ENCODE measurements around the gene CD3G. TPM values are rescaled to one million over a fixed set of nuclear protein-coding genes. Genes with fewer than 3 reads are reported as not detected.
"Not testable (repeated sequence)": the region's sequence is repeated elsewhere in the genome, so short reads cannot be mapped to it uniquely, and the experiment has no call there.

The CD3G gene
- polyA plus RNA-seq, 3 donors, result 0.84 to 1.9 TPM; not detected in 1

DNA sequence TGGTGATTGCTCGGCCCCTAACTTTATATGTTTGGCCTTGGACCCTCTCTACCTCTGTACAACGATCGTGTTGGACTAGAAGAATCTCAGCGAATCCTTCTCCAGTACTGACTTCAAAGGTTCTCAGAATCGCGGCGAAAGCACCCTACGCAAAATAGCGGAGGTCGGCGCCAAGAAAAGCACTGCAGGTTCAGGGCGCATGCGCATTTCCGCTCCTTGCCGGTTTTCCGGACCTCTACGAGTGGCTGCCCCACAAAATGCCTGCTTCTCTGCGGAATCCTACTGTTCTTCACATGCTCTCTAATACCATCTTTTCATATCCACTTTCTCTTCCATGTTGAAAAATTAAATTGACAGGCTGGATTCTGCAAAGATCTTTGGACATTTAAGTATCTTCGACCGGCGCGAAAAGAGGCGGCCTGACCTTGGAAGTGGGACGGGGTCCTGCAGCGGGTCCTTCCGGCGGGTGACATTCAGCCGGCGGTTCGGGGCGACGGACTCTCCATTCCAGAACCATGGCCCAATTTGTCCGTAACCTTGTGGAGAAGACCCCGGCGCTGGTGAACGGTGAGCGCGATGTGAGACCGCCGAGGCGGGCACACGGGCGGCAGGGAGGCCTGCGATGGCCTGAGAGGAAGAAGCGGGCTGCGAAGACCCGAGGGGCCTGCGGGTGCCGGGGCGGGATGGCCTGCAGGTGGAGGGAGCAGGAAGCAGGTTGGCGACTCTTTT is 57.2 kb downstream of the CD3G start, which contains the start of gene ATP5MG:
TSS of gene ATP5MG (plus strand) at position 456 of the 729 bp plus-strand sequence. CDS start at position 516, 60 bp downstream.
- peaks cover 30% of the 10 kb centered on the region for H3K4me1 Mint-ChIP-seq
- 0% methylated on average over 51 of the region's 51 CpGs for WGBS (ENCODE audit: insufficient coverage)
- no peaks in the 10 kb centered on the region for H3K9me3 Mint-ChIP-seq
- peaks cover 49% of the 10 kb centered on the region for H4K20me1 ChIP-seq (ENCODE audit: insufficient read depth, low read length)
- TF ChIP-seq, protein P1, sequence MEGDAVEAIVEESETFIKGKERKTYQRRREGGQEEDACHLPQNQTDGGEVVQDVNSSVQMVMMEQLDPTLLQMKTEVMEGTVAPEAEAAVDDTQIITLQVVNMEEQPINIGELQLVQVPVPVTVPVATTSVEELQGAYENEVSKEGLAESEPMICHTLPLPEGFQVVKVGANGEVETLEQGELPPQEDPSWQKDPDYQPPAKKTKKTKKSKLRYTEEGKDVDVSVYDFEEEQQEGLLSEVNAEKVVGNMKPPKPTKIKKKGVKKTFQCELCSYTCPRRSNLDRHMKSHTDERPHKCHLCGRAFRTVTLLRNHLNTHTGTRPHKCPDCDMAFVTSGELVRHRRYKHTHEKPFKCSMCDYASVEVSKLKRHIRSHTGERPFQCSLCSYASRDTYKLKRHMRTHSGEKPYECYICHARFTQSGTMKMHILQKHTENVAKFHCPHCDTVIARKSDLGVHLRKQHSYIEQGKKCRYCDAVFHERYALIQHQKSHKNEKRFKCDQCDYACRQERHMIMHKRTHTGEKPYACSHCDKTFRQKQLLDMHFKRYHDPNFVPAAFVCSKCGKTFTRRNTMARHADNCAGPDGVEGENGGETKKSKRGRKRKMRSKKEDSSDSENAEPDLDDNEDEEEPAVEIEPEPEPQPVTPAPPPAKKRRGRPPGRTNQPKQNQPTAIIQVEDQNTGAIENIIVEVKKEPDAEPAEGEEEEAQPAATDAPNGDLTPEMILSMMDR (IDR thresholded peaks at IDR 0.05), result no peak
- peak within 1 kb of the TSS; percentile 85 for H3K9ac ChIP-seq (ENCODE audit: insufficient read depth, low read length, poor library complexity, severe bottlenecking)
- peak within 1 kb of the TSS; percentile 99 for H2AFZ ChIP-seq (ENCODE audit: insufficient read depth, low read depth, low read length, poor library complexity, severe bottlenecking)
- H3K27me3 ChIP-seq (ENCODE audit: control insufficient read depth in 2 of 2, insufficient read depth in 2 of 2, low read length in 2 of 2), result no peaks in the 10 kb centered on the region
- H3K4me1 ChIP-seq (ENCODE audit: control insufficient read depth in 1 of 2, insufficient read depth in 2 of 2, low read length in 2 of 2), result peaks cover 22 to 25% of the 10 kb centered on the region in 2 donors
- peaks cover 51% of the 10 kb centered on the region for H3K79me2 ChIP-seq (ENCODE audit: insufficient read depth, low read length)
- peak within 1 kb of the TSS; percentile 97 to 100 (median 99) for H3K27ac Mint-ChIP-seq
- DNase-seq, result peak; percentile 79 to 91 (median 83)
- peak within 1 kb of the TSS; percentile 97 for H3K4me2 ChIP-seq (replicated peaks; ENCODE audit: extremely low read depth, low read length, poor library complexity, severe bottlenecking)
- peak within 1 kb of the TSS; percentile 39 to 90 for H3K27ac ChIP-seq (ENCODE audit: low read depth in 1 of 2, low read length in 2 of 2)
- peak within 1 kb of the TSS; percentile 80 to 98 (median 82) for H3K4me3 ChIP-seq (replicated peaks in 1 of 3; ENCODE audit: low read depth in 2 of 3, low read length in 3 of 3)
- H3K4me3 Mint-ChIP-seq, result peak within 1 kb of the TSS; percentile 95 to 98
- peaks cover 26 to 56% of the 10 kb centered on the region in 2 donors for H3K36me3 ChIP-seq (replicated peaks in 1 of 2; ENCODE audit: control insufficient read depth in 1 of 2, insufficient read depth in 2 of 2, low read length in 2 of 2)
- no peaks in the 10 kb centered on the region for H3K9me3 ChIP-seq (replicated peaks in 1 of 2; ENCODE audit: control insufficient read depth in 1 of 2, insufficient read depth in 1 of 2, low read length in 2 of 2)
- H3K27me3 Mint-ChIP-seq (ENCODE audit: low read depth in 3 of 3), result no peaks in the 10 kb centered on the region
- peaks cover 18 to 26% of the 10 kb centered on the region in 2 donors for H3K36me3 Mint-ChIP-seq
- intact Hi-C loops (cut with micrococcal nuclease), result loop anchor here (2.0 to 5.0 kb wide), 2 partner anchors 35 to 36 kb away; partner anchors contain the start of gene KMT2A (in 2 of the 2)

GRCh38 chr11:118401880-118402590 is 57.9 kb downstream of the CD3G start:
- Mint-ChIP-seq H3K4me3 (peak overlapping the region; percentile 95 to 98), H3K27me3 (ENCODE audit: low read depth in 3 of 3) (no peaks in the 10 kb centered on the region), H3K27ac (peak overlapping the region; percentile 97 to 100 (median 99)), H3K9me3 (no peaks in the 10 kb centered on the region), H3K36me3 (peaks cover 20 to 26% of the 10 kb centered on the region in 2 donors), H3K4me1 (peaks cover 30% of the 10 kb centered on the region)
- Histone ChIP-seq H3K9ac (ENCODE audit: insufficient read depth, low read length, poor library complexity, severe bottlenecking) (peak overlapping the region; percentile 85), H3K27ac (ENCODE audit: low read depth in 1 of 2, low read length in 2 of 2) (peak overlapping the region; percentile 39 to 90), H4K20me1 (ENCODE audit: insufficient read depth, low read length) (peaks cover 56% of the 10 kb centered on the region), H3K9me3 (replicated peaks in 1 of 2; ENCODE audit: control insufficient read depth in 1 of 2, insufficient read depth in 1 of 2, low read length in 2 of 2) (no peaks in the 10 kb centered on the region), H3K27me3 (ENCODE audit: control insufficient read depth in 2 of 2, insufficient read depth in 2 of 2, low read length in 2 of 2) (no peaks in the 10 kb centered on the region), H3K36me3 (replicated peaks in 1 of 2; ENCODE audit: control insufficient read depth in 1 of 2, insufficient read depth in 2 of 2, low read length in 2 of 2) (peaks cover 27 to 56% of the 10 kb centered on the region in 2 donors), H3K79me2 (ENCODE audit: insufficient read depth, low read length) (peaks cover 58% of the 10 kb centered on the region), H3K4me1 (ENCODE audit: control insufficient read depth in 1 of 2, insufficient read depth in 2 of 2, low read length in 2 of 2) (peaks cover 22 to 25% of the 10 kb centered on the region in 2 donors), H3K4me3 (replicated peaks in 1 of 3; ENCODE audit: low read depth in 2 of 3, low read length in 3 of 3) (peak overlapping the region; percentile 80 to 98 (median 82)), H2AFZ (ENCODE audit: insufficient read depth, low read depth, low read length, poor library complexity, severe bottlenecking) (peak overlapping the region; percentile 99), H3K4me2 (replicated peaks; ENCODE audit: extremely low read depth, low read length, poor library complexity, severe bottlenecking) (peak overlapping the region; percentile 97)
- DNase-seq, result peak in 2 of 3 donors; percentile 18 to 33
- intact Hi-C loops (cut with micrococcal nuclease), result loop anchor here (2.0 to 5.0 kb wide), 2 partner anchors 35 kb away; partner anchors contain the start of gene KMT2A (in 2 of the 2)
- 0% methylated on average over 9 of the region's 22 CpGs for WGBS (ENCODE audit: insufficient coverage)
- TF ChIP-seq, protein P1 (IDR thresholded peaks at IDR 0.05), result no peak

DNA sequence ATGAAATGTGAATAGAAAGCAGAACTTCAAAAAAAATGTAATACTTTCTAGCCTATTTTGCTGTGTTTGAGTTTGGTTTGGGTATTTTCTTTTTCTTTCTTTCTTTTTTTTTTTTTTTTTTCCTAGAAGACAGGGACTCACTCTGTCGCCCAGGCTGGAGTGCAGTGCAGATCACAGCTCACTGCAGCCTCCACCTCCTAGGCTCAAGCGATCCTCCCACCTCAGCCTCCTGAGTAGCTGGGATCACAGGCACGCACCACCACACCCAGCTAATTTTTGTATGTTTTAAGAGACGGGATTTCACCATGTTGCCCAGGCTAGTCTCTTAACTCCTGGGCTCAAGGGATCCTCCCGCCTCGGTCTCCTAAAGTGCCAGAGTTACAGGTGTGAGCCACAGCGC is 58.5 kb downstream of the CD3G start:
- DNase-seq; H3K27me3 Mint-ChIP-seq (ENCODE audit: low read depth in 3 of 3); H3K9me3 Mint-ChIP-seq; H3K9me3 ChIP-seq (replicated peaks in 1 of 2; ENCODE audit: control insufficient read depth in 1 of 2, insufficient read depth in 1 of 2, low read length in 2 of 2); H3K27me3 ChIP-seq (ENCODE audit: control insufficient read depth in 2 of 2, insufficient read depth in 2 of 2, low read length in 2 of 2); H2AFZ ChIP-seq (ENCODE audit: insufficient read depth, low read depth, low read length, poor library complexity, severe bottlenecking): not testable (repeated sequence)
- Histone ChIP-seq H3K27ac (ENCODE audit: low read depth in 1 of 2, low read length in 2 of 2) (peak overlapping the region in 1 of 2 donors; percentile 90), H3K4me2 (replicated peaks; ENCODE audit: extremely low read depth, low read length, poor library complexity, severe bottlenecking) (peak overlapping the region; percentile 97), H3K4me1 (ENCODE audit: control insufficient read depth in 1 of 2, insufficient read depth in 2 of 2, low read length in 2 of 2) (peaks cover 22 to 25% of the 10 kb centered on the region in 2 donors), H3K9ac (ENCODE audit: insufficient read depth, low read length, poor library complexity, severe bottlenecking) (peak overlapping the region; percentile 6), H4K20me1 (ENCODE audit: insufficient read depth, low read length) (peaks cover 62% of the 10 kb centered on the region), H3K79me2 (ENCODE audit: insufficient read depth, low read length) (peaks cover 64% of the 10 kb centered on the region), H3K36me3 (replicated peaks in 1 of 2; ENCODE audit: control insufficient read depth in 1 of 2, insufficient read depth in 2 of 2, low read length in 2 of 2) (peaks cover 28 to 56% of the 10 kb centered on the region in 2 donors), H3K4me3 (replicated peaks in 1 of 3; ENCODE audit: low read depth in 2 of 3, low read length in 3 of 3) (peak overlapping the region; percentile 80 to 98 (median 82))
- 89% methylated on average over 3 of the region's 7 CpGs for WGBS (ENCODE audit: insufficient coverage)
- peak overlapping the region; percentile 95 to 98 for H3K4me3 Mint-ChIP-seq
- peaks cover 22 to 32% of the 10 kb centered on the region in 2 donors for H3K36me3 Mint-ChIP-seq
- peaks cover 30% of the 10 kb centered on the region for H3K4me1 Mint-ChIP-seq
- peak overlapping the region in 6 of 7 donors; percentile 26 to 100 (median 97) for H3K27ac Mint-ChIP-seq
- intact Hi-C loops (cut with micrococcal nuclease), result loop anchor here in 1 of 2 donors (5.0 kb wide), 1 partner anchor 35 kb away; the partner anchor contains the start of gene KMT2A

All from CD14-positive monocyte (primary cell).